Lower lobe of right lung (tissue), 2 donors: ENCODE data around the gene GFER. TPM values are rescaled to one million over a fixed set of nuclear protein-coding genes. Genes with fewer than 3 reads are reported as not detected.
"Not testable (repeated sequence)": the region's sequence is repeated elsewhere in the genome, so short reads cannot be mapped to it uniquely, and the experiment has no call there.

Experiments used
- ATAC-seq, 2 donors: fragments of 200-7000 bp; cut with Tn5 transposase; one replicate each; pipeline ENCODE4 v1.9.1; 2020 to 2022; ENCODE audit warnings: mild to moderate bottlenecking in 2 of 2, moderate library complexity in 2 of 2
- DNase-seq: peaks from one replicate; pipeline ENCODE4 v3.0.0-alpha.2; 2020
- H3K27ac ChIP-seq: fragments of 200-600 bp; one replicate; pipeline ENCODE4 v1.8.0; 2022
- H3K27me3 ChIP-seq: fragments of 200-600 bp; one replicate; pipeline ENCODE4 v1.8.0; 2022; ENCODE audit warnings: low read depth
- H3K36me3 ChIP-seq: fragments of 200-600 bp; one replicate; pipeline ENCODE4 v1.8.0; 2022; ENCODE audit warnings: mild to moderate bottlenecking
- H3K4me1 ChIP-seq: fragments of 200-600 bp; one replicate; pipeline ENCODE4 v1.8.0; 2022
- H3K4me3 ChIP-seq: fragments of 200-600 bp; one replicate; pipeline ENCODE4 v1.8.0; 2022; ENCODE audit warnings: mild to moderate bottlenecking
- H3K9me3 ChIP-seq: fragments of 200-600 bp; one replicate; pipeline ENCODE4 v1.8.0; 2022
- intact Hi-C: fragments of 100-400 bp; cut with DNase I; formaldehyde crosslinking; loops from one replicate; pipeline ENCODE4 v1.11.0; 2022
- total RNA-seq: library from RNA; stranded (reverse); fragmentation: NEBNext Ultra II Directional; extraction: Animal tissue kit (Norgen Biotek cat#: 25700); gene quantifications from one replicate; pipeline ENCODE4 v1.2.1, GENCODE V29; 2021
- TF ChIP-seq, protein P1 (sequence below): fragments of 200-600 bp; IDR thresholded peaks from one replicate; pipeline ENCODE4 v1.8.0; 2022; ENCODE audit warnings: antibody characterized with exemption, mild to moderate bottlenecking
- donor health status: DM: no; HTN: yes; CAD: no; lungs with severe emphysema.

GFER gene
- total RNA-seq, 1 donor from 2014 or later = 24.7 TPM

DNA sequence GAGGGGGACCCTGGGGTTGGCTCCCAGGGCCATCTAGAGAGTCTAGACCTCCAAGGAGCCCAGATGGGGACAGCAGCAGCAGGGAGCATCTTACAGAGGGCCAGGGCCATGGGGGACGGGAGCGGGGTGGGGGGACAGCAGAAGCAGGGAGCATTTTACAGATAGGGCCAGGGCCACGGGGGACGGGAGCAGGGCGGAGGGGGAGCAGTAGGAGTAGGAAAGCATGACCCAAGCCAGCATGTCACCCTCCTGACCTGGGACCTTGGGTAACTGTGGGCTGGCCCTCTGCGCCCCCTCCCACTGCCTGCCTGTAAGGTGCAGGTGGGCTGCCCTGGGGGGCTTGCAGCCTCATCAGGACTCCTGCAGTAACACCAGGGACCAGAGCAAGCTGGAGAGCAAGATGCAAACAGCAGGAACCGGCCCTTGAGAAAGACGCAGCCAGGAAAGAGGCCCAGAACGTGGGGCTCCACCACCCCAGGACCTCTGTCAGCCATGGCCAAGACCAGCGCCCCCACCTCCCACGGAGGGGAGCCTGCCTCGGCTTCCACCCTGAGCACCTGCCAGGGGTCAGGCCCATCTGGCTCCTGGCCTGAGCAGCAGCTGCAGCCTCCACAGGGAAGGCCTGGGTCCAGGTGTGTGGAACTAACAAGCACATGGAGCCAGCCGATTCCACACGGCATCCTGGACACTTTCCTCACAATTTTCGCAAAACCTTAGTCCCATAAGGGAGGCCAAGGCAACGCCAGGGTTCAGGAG is 23.3 kb downstream of the GFER start:
- DNase-seq (no peak), ATAC-seq (no peak)
- peak overlapping the region; percentile 21 for H3K27ac ChIP-seq
- intact Hi-C loops = no loop called here
- H3K36me3 ChIP-seq = peaks cover 13% of the 10 kb centered on the region
- H3K4me1 ChIP-seq = peaks cover 64% of the 10 kb centered on the region
- TF ChIP-seq, protein P1, sequence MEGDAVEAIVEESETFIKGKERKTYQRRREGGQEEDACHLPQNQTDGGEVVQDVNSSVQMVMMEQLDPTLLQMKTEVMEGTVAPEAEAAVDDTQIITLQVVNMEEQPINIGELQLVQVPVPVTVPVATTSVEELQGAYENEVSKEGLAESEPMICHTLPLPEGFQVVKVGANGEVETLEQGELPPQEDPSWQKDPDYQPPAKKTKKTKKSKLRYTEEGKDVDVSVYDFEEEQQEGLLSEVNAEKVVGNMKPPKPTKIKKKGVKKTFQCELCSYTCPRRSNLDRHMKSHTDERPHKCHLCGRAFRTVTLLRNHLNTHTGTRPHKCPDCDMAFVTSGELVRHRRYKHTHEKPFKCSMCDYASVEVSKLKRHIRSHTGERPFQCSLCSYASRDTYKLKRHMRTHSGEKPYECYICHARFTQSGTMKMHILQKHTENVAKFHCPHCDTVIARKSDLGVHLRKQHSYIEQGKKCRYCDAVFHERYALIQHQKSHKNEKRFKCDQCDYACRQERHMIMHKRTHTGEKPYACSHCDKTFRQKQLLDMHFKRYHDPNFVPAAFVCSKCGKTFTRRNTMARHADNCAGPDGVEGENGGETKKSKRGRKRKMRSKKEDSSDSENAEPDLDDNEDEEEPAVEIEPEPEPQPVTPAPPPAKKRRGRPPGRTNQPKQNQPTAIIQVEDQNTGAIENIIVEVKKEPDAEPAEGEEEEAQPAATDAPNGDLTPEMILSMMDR = no peak
- no peak overlapping the region for H3K4me3 ChIP-seq
- H3K27me3 ChIP-seq = no peaks in the 10 kb centered on the region
- no peaks in the 10 kb centered on the region for H3K9me3 ChIP-seq

GRCh38 chr16:2008009-2008526 is 24.1 kb downstream of the GFER start:
- Histone ChIP-seq H3K27me3 (no peaks in the 10 kb centered on the region), H3K9me3 (no peaks in the 10 kb centered on the region), H3K27ac (peak overlapping the region; percentile 95), H3K4me3 (peak overlapping the region; percentile 93), H3K4me1 (peaks cover 64% of the 10 kb centered on the region), H3K36me3 (peaks cover 5% of the 10 kb centered on the region)
- intact Hi-C loops = no loop called here
- ATAC-seq = no peak
- TF ChIP-seq, protein P1 = no peak
- no peak for DNase-seq

- ATAC-seq (no peak), DNase-seq (no peak)
- Histone ChIP-seq H3K9me3 (no peaks in the 10 kb centered on the region), H3K4me3 (peak overlapping the region; percentile 93), H3K36me3 (no peaks in the 10 kb centered on the region), H3K27ac (peak overlapping the region; percentile 95), H3K4me1 (peaks cover 59% of the 10 kb centered on the region), H3K27me3 (no peaks in the 10 kb centered on the region)
- TF ChIP-seq, protein P1 = no peak
- intact Hi-C loops = no loop called here
Observed at GRCh38 chr16:2008631-2009163, 24.7 kb downstream of the GFER start.

DNA sequence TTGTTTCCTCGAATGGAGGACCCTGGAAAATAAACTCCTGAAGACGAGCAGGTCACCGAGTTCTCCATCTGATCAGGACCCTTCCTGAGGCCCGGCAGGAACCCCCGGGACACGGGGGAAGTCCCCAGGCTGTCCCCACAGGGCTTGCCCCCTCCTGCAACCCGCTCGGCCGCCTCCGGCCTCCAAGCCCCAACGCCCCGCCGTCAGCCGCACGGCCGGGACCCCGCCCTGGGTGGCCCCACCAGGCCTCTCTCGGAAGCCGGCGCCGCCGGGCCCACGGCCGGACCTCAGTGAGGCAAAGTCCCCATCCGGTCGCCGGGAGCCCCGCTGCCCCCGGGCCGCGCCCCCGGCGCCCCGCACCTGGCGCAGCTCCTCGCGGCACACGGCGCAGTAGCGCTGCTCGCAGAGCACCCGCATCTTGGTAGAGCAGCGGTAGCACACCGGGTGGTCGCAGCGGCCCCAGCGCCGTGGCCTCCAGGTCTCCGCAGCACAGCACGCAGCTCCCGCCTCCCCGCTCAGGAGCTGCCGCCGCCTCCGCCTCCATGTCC is 25.2 kb downstream of the GFER start:
- H3K4me3 ChIP-seq = peak overlapping the region; percentile 93
- H3K36me3 ChIP-seq = no peaks in the 10 kb centered on the region
- TF ChIP-seq, protein P1 = no peak
- peaks cover 53% of the 10 kb centered on the region for H3K4me1 ChIP-seq
- H3K27me3 ChIP-seq = no peaks in the 10 kb centered on the region
- intact Hi-C loops = no loop called here
- DNase-seq (no peak), ATAC-seq (peak; percentile 1 to 14)
- H3K9me3 ChIP-seq = no peaks in the 10 kb centered on the region
- H3K27ac ChIP-seq = peak overlapping the region; percentile 95

- peak within 1 kb of the TSS; percentile 95 for H3K27ac ChIP-seq
- peaks cover 46% of the 10 kb centered on the region for H3K4me1 ChIP-seq
- peak; percentile 88 for DNase-seq
- intact Hi-C loops = no loop called here
- ATAC-seq = peak; percentile 96 to 97
- no peaks in the 10 kb centered on the region for H3K27me3 ChIP-seq
- peak within 1 kb of the TSS; percentile 93 for H3K4me3 ChIP-seq
- H3K36me3 ChIP-seq = no peaks in the 10 kb centered on the region
- no peaks in the 10 kb centered on the region for H3K9me3 ChIP-seq
- TF ChIP-seq, protein P1 = no peak
Observed at GRCh38 chr16:2009791-2010510, 26.0 kb downstream of the GFER start, which contains the start of gene ZNF598. Gene ZNF598, minus strand, starts transcription at chr16:2009821.

- H3K9me3 ChIP-seq, H3K27ac ChIP-seq, H3K4me3 ChIP-seq, H3K27me3 ChIP-seq, DNase-seq, intact Hi-C loops, ATAC-seq, H3K36me3 ChIP-seq: not testable (repeated sequence)
- H3K4me1 ChIP-seq = peaks cover 29% of the 10 kb centered on the region
Observed at GRCh38 chr16:2011726-2012125, 27.7 kb downstream of the GFER start.
